IPS-20b (cell line): ENCODE measurements around the gene PIK3CD.
A peak's percentile ranks its signal among the peaks of the same experiment; 100 is the strongest.

Source experiments
- H3K27ac ChIP-seq: one replicate; pipeline ENCODE4 v1.5.1; 2013; ENCODE audit warnings: low read length
- H3K27me3 ChIP-seq: 2 replicates; pipeline ENCODE4 v1.6.1; 2013; ENCODE audit warnings: mild to moderate bottlenecking, low read length, inconsistent platforms; ENCODE audit not compliant: insufficient read depth
- H3K36me3 ChIP-seq: 2 replicates; pipeline ENCODE4 v1.6.1; 2013; ENCODE audit warnings: low read depth, mild to moderate bottlenecking, inconsistent platforms, low read length, moderate library complexity; ENCODE audit not compliant: insufficient read depth
- H3K4me1 ChIP-seq: 2 replicates; pipeline ENCODE4 v1.6.1; 2013; ENCODE audit warnings: mild to moderate bottlenecking, control low read depth, inconsistent platforms, low read length, moderate library complexity; ENCODE audit not compliant: insufficient read depth
- H3K4me3 ChIP-seq: 2 replicates; pipeline ENCODE4 v1.5.1; 2013; ENCODE audit warnings: mild to moderate bottlenecking, low read length, inconsistent platforms
- H3K9ac ChIP-seq: 2 replicates; pipeline ENCODE4 v1.6.1; 2013; ENCODE audit warnings: low read depth, mild to moderate bottlenecking, inconsistent platforms, low read length, moderate library complexity
- H3K9me3 ChIP-seq: 2 replicates; pipeline ENCODE4 v1.6.1; 2013; ENCODE audit warnings: mild to moderate bottlenecking, low read depth, low read length, inconsistent platforms; ENCODE audit not compliant: insufficient read depth

The PIK3CD gene

DNA sequence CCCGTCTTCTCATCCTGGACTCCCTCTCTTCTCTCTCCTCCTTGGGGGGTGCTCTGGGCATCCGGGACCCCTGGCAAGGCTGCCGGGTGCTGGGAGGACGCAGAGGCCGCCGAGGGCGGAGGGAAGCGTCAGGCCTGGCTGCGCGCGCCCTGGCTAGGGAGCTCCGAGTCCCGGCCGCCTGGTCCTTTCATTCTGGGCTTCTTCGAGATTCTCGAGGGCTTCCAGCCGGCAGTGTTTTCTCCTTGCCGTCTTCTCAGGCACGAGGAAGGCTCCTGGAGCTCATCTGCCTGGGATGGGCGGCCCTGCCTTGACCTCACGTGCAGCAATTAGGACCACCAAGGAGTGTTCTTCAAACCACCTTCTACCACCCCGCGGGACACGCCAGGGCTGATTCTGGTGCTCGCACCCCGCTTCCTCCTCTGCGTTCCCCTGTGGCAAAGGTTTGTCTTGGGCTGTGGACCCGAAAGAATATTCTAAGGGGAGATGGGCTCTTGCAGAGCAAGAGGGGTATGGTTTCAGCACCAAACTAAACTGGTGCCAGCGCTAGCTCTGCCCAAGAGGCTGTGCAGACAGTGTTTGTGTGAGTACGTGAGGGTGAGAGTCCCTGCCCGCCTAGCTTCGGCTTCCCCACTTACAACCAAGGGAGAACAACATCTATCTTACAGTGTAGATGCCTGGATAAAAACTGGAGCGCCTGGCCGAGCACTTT lies 36.5 kb downstream of the PIK3CD start:
- Histone ChIP-seq H3K27ac (no peak overlapping the region), H3K9me3 (no peaks in the 10 kb centered on the region), H3K36me3 (no peaks in the 10 kb centered on the region), H3K4me1 (peaks cover 25% of the 10 kb centered on the region), H3K4me3 (peak overlapping the region; percentile 82), H3K27me3 (peaks cover 41% of the 10 kb centered on the region), H3K9ac (peak overlapping the region; percentile 78; the same call in 1 of the 2 replicates)

DNA sequence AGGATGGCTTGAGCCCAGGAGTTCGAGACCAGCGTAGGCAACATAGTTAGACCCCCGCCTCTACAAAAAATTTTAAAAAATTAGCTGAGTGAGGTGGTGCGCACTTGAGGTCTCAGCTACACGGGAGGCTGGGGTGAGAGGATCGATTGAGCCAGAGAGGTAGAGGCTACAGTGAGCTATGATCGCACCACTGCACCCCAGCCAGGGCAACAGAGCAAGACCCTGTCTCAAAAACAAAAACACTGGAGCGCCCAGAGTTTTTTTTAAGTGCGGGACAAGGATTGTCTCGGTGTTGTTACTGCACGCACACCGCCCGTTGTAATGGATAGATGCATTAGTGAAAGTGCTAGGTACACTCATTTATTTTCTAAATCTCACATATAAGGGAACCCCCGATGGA lies 37.1 kb downstream of the PIK3CD start:
- Histone ChIP-seq H3K27me3 (peaks cover 41% of the 10 kb centered on the region), H3K36me3 (no peaks in the 10 kb centered on the region), H3K4me1 (peaks cover 25% of the 10 kb centered on the region), H3K9me3 (no peaks in the 10 kb centered on the region), H3K4me3 (peak overlapping the region; percentile 82), H3K9ac (no peak overlapping the region; the same call in 1 of the 2 replicates), H3K27ac (no peak overlapping the region)

- H3K9ac ChIP-seq = no peak overlapping the region; the same call in 1 of the 2 replicates
- no peak overlapping the region for H3K27ac ChIP-seq
- peaks cover 41% of the 10 kb centered on the region for H3K27me3 ChIP-seq
- no peaks in the 10 kb centered on the region for H3K9me3 ChIP-seq
- no peaks in the 10 kb centered on the region for H3K36me3 ChIP-seq
- H3K4me3 ChIP-seq = peak overlapping the region; percentile 82
- H3K4me1 ChIP-seq = peaks cover 25% of the 10 kb centered on the region
These were observed 37.6 kb downstream of the PIK3CD start for GRCh38 chr1:9689011-9689706.

DNA sequence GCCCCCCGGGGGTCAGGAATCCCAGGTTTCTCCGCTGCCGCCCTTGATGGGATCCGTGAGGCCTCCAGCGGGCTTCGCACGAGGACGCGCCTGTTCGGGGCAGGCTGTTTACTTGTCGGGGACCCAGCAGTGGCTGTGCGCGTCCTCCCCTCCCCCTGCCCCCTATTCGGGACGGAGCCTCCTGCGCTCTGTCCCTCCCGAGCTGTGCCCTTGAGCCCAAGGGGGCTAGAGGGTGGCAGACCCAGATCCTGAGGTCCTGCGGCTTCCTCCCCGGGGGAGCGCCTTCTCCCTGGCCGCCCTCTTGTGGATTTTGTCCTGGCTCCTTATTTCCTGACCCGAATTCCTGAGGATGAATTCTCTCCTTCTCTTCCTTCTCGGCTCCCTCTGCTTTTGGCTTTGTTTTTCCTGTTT lies 38.4 kb downstream of the PIK3CD start:
- H3K4me3 ChIP-seq = peak overlapping the region; percentile 73
- H3K27me3 ChIP-seq = peaks cover 41% of the 10 kb centered on the region
- H3K36me3 ChIP-seq = no peaks in the 10 kb centered on the region
- peaks cover 25% of the 10 kb centered on the region for H3K4me1 ChIP-seq
- H3K9me3 ChIP-seq = no peaks in the 10 kb centered on the region
- H3K27ac ChIP-seq = no peak overlapping the region
- H3K9ac ChIP-seq = peak overlapping the region; percentile 70; the same call in 1 of the 2 replicates

GRCh38 chr1:9690440-9691107 lies 39.0 kb downstream of the PIK3CD start:
- Histone ChIP-seq H3K4me3 (peak overlapping the region; percentile 73), H3K36me3 (no peaks in the 10 kb centered on the region), H3K4me1 (peaks cover 25% of the 10 kb centered on the region), H3K27me3 (peaks cover 41% of the 10 kb centered on the region), H3K9me3 (no peaks in the 10 kb centered on the region), H3K9ac (peak overlapping the region; percentile 70; the same call in 1 of the 2 replicates), H3K27ac (no peak overlapping the region)

DNA sequence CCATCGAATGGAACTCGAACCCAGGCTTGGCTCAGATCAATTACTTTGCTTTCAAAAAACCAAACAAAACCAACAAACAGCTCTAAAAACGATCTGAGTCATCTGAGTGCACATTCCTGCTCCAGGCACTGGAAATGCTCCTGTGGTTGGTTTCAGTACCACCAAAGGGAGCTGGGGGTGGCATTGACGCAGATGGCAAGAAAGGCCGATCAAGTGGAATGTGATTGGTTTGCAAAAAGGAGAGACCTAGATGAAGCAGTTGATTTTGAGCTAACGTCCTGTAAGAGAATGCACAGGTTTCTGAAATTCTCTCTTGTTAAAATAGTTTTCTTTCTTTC lies 39.5 kb downstream of the PIK3CD start:
- H3K9me3 ChIP-seq = no peaks in the 10 kb centered on the region
- H3K4me3 ChIP-seq = peak overlapping the region; percentile 73; the same call in 1 of the 2 replicates
- H3K27me3 ChIP-seq = peaks cover 41% of the 10 kb centered on the region
- H3K36me3 ChIP-seq = no peaks in the 10 kb centered on the region
- H3K27ac ChIP-seq = no peak overlapping the region
- H3K4me1 ChIP-seq = peaks cover 25% of the 10 kb centered on the region
- H3K9ac ChIP-seq = peak overlapping the region; percentile 56; the same call in 1 of the 2 replicates

DNA sequence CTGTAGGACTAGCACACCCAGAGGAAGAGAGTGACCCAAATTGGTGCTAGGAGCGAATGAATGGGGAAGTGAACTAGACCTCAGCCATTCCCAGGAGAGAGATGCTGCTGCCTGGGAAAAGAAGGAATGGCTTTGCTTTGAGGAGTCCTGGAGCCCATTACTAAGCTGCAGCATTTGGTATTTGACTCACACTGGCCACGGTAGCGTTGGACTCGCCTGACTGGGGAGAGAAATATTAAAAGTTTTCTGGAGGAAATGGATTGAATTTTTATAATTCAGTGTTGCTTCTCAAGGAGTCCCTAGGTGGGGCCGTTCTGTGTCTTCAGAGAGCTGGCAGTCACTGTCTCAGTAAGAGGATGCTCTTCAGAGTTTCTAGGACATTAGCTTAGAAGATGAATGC lies 40.2 kb downstream of the PIK3CD start:
- H3K4me1 ChIP-seq = peaks cover 25% of the 10 kb centered on the region
- H3K27ac ChIP-seq = no peak overlapping the region
- no peaks in the 10 kb centered on the region for H3K9me3 ChIP-seq
- no peak overlapping the region for H3K9ac ChIP-seq
- H3K36me3 ChIP-seq = no peaks in the 10 kb centered on the region
- peaks cover 41% of the 10 kb centered on the region for H3K27me3 ChIP-seq
- H3K4me3 ChIP-seq = no peak overlapping the region

DNA sequence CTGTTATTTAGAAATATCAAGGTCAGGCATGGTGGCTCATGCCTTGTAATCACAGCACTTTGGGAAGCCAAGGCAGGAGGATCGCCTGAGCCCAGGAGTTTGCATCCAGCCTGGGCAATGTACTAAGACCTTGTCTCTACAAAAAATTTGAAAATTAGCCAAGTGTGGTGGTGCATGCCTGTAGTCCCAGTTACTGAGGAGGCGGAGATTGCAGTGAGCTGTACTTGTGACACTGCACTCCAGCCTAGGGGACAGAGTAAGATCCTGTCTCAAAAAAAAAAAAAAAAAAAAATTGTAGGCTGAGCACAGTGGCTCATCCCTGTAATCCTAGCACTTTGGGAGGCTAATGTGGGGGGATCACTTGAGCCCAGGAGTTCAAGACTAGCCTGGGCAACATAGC lies 45.3 kb downstream of the PIK3CD start:
- Histone ChIP-seq H3K9ac (no peak overlapping the region), H3K36me3 (no peaks in the 10 kb centered on the region), H3K27me3 (0 out of 2 replicates have a peak, but pooled peaks cover 4% of the 10 kb centered on the region), H3K27ac (no peak overlapping the region), H3K4me1 (no peaks in the 10 kb centered on the region; the same call in 1 of the 2 replicates), H3K9me3 (no peaks in the 10 kb centered on the region), H3K4me3 (no peak overlapping the region)

- H3K4me1 ChIP-seq = no peaks in the 10 kb centered on the region; the same call in 1 of the 2 replicates
- H3K36me3 ChIP-seq = no peaks in the 10 kb centered on the region
- H3K9me3 ChIP-seq = no peaks in the 10 kb centered on the region
- H3K27ac ChIP-seq = no peak overlapping the region
- H3K4me3 ChIP-seq = no peak overlapping the region
- no peak overlapping the region for H3K9ac ChIP-seq
- H3K27me3 ChIP-seq = no peaks in the 10 kb centered on the region
These were observed 47.8 kb downstream of the PIK3CD start for GRCh38 chr1:9699361-9699760.

GRCh38 chr1:9700340-9700739 lies 48.8 kb downstream of the PIK3CD start:
- no peak overlapping the region for H3K9ac ChIP-seq

GRCh38 chr1:9701665-9702064 lies 50.1 kb downstream of the PIK3CD start:
- Histone ChIP-seq H3K27ac (no peak overlapping the region), H3K27me3 (no peaks in the 10 kb centered on the region), H3K36me3 (no peaks in the 10 kb centered on the region), H3K9me3 (no peaks in the 10 kb centered on the region), H3K9ac (no peak overlapping the region), H3K4me3 (no peak overlapping the region), H3K4me1 (no peaks in the 10 kb centered on the region; the same call in 1 of the 2 replicates)

More at GRCh38 chr1:9700340-9700739, 48.8 kb downstream of the PIK3CD start:
- Histone ChIP-seq H3K9me3 (no peaks in the 10 kb centered on the region), H3K36me3 (no peaks in the 10 kb centered on the region), H3K27me3 (no peaks in the 10 kb centered on the region), H3K4me3 (no peak overlapping the region), H3K27ac (no peak overlapping the region), H3K4me1 (no peaks in the 10 kb centered on the region; the same call in 1 of the 2 replicates)
